GM19395 (cell line): Measurements from ENCODE around the gene AKAP13.
"Not testable (repeated sequence)": the region's sequence is repeated elsewhere in the genome, so short reads cannot be mapped to it uniquely, and the experiment has no call there.

Experiments
- ATAC-seq: cut with Tn5 transposase; IDR thresholded peaks from one replicate; pipeline ENCODE4 v1.9.1; 2021; ENCODE audit warnings: mild to moderate bottlenecking, moderate library complexity; ENCODE audit not compliant: unreplicated experiment

Gene AKAP13

GRCh38 chr15:85795337-85796305 lies 415.2 kb downstream of the AKAP13 start:
- no peak for ATAC-seq

- not testable (repeated sequence) for ATAC-seq
Observed at GRCh38 chr15:85796371-85796770, 416.0 kb downstream of the AKAP13 start.
